ENCODE results near the gene SHC2. TPM values are rescaled to one million over a fixed set of nuclear protein-coding genes. Genes with fewer than 3 reads are reported as not detected.

Gene SHC2
- total and polyA plus RNA-seq, 4 donors: 11.2 to 23.1 (median 14.5) TPM

GRCh38 chr19:478236-478903 is 17.5 kb upstream of the SHC2 start:
- no peak overlapping the region for H3K4me3 ChIP-seq
- H3K36me3 ChIP-seq (ENCODE audit: control insufficient read depth in 4 of 4, insufficient read depth in 4 of 4, low read length in 4 of 4): no peaks in the 10 kb centered on the region
- WGBS, 2 donors: 71 to 76% methylated on average over 26 of the region's 26 CpGs
- no peak for ATAC-seq (ENCODE audit: insufficient read depth, low FRiP score)
- DNase-seq: peak in 1 of 3 donors; percentile 32
- no peak for TF ChIP-seq CTCF (IDR thresholded peaks at IDR 0.05; ENCODE audit: control extremely low read depth, extremely low read depth)
- no peak overlapping the region for H3K27ac ChIP-seq (ENCODE audit: low read depth in 1 of 2, low read length in 1 of 2)
- peaks cover 0 to 6% (median 2%) of the 10 kb centered on the region in 5 donors for H3K4me1 ChIP-seq (ENCODE audit: control insufficient read depth in 5 of 5, insufficient read depth in 5 of 5, low read length in 5 of 5)
- no peak overlapping the region for H3K9ac ChIP-seq (ENCODE audit: insufficient read depth in 1 of 2, low read length in 2 of 2)
- H3K27me3 ChIP-seq (ENCODE audit: control insufficient read depth in 3 of 3, insufficient read depth in 3 of 3, low read length in 2 of 3): no peaks in the 10 kb centered on the region
- H3K9me3 ChIP-seq (ENCODE audit: control insufficient read depth in 4 of 4, insufficient read depth in 3 of 4, low read length in 3 of 4): peaks cover 0 to 8% (median 3%) of the 10 kb centered on the region in 4 donors

DNA sequence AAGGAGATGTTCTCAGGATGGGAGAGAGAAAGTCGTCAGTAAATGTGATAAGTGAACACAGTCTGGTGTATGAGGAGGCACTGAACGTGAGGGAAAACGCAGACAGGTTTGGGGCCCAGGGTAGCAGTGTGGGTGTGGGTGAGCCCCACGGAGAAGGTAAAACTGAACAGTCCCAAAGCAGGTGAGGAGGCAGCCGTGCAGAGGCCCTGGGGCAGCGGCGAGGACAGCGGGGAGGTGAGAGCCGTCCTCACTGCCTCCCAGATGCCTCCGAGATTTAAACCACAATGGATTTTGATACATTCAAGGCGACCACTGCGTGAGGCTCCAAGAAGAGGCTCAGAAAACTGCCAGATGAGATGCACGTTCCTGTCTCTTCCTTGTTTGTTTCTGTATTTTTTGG is 14.5 kb upstream of the SHC2 start:
- H3K9ac ChIP-seq (ENCODE audit: insufficient read depth in 1 of 2, low read length in 2 of 2): no peak overlapping the region
- no peak overlapping the region for H3K4me3 ChIP-seq
- no peaks in the 10 kb centered on the region for H3K36me3 ChIP-seq (ENCODE audit: control insufficient read depth in 4 of 4, insufficient read depth in 4 of 4, low read length in 4 of 4)
- DNase-seq: no peak
- no peak for ATAC-seq (ENCODE audit: insufficient read depth, low FRiP score)
- H3K27me3 ChIP-seq (ENCODE audit: control insufficient read depth in 3 of 3, insufficient read depth in 3 of 3, low read length in 2 of 3): no peaks in the 10 kb centered on the region
- peaks cover 0 to 6% (median 2%) of the 10 kb centered on the region in 5 donors for H3K4me1 ChIP-seq (ENCODE audit: control insufficient read depth in 5 of 5, insufficient read depth in 5 of 5, low read length in 5 of 5)
- 83 to 84% methylated on average over 13 of the region's 13 CpGs for WGBS, 2 donors
- TF ChIP-seq CTCF (IDR thresholded peaks at IDR 0.05; ENCODE audit: control extremely low read depth, extremely low read depth): no peak
- H3K27ac ChIP-seq (ENCODE audit: low read depth in 1 of 2, low read length in 1 of 2): peak overlapping the region in 1 of 2 donors; percentile 34
- H3K9me3 ChIP-seq (ENCODE audit: control insufficient read depth in 4 of 4, insufficient read depth in 3 of 4, low read length in 3 of 4): peaks cover 0 to 2% (median under 1%) of the 10 kb centered on the region in 4 donors

DNA sequence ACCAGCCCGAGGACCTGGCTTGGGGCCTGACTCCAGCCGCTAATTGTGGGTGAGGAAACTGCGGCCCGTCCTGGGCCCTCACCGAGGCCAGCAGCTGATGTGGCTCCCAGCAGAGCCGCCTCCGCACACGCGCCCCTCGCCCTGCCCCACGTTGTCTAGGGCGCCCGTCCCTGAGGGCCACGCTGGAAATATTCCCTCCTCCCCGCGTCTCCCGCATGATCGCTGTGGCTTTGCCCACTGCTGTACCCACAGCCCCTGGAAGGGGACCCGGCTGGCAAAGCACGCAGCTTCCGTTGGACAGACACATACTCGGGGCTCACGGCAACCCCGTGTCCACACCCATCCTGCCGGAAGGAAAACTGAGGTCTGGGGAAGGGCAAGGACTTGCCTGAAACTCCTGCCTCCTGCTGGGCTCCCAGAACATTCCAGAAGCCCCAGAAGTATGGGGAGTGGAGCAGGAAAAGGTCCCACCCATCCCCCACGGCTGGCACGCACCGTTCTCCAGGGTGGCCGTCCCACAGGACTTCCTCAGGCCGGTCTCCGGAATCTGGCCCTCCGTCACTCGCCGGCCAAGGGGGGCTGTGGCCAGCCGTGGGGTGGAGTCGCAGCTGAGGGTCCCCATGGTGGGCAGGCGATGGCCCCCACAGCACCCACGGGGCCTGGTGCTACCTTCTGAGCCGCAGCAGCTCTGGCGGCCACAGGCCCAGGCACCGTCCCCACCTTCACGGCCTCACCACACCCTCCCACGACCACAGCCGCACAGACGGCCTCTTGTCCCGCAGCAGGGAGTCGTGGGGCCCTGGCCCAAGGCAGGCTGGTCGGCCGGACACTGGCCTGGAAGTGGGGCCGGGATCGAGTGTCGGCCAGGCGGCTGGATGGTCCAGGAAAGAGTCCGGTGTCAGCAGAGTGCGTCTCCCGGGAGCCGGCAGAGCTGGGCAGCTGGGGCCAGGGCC is 13.6 kb upstream of the SHC2 start:
- peak in 1 of 3 donors; percentile 19 for DNase-seq
- H3K27ac ChIP-seq (ENCODE audit: low read depth in 1 of 2, low read length in 1 of 2): peak overlapping the region in 1 of 2 donors; percentile 77
- TF ChIP-seq CTCF (IDR thresholded peaks at IDR 0.05; ENCODE audit: control extremely low read depth, extremely low read depth): no peak
- no peak overlapping the region for H3K9ac ChIP-seq (ENCODE audit: insufficient read depth in 1 of 2, low read length in 2 of 2)
- WGBS, 2 donors: 54 to 68% methylated on average over 55 to 57 of the region's 57 CpGs
- H3K4me3 ChIP-seq: no peak overlapping the region
- no peaks in the 10 kb centered on the region for H3K27me3 ChIP-seq (ENCODE audit: control insufficient read depth in 3 of 3, insufficient read depth in 3 of 3, low read length in 2 of 3)
- peaks cover 0 to 2% (median 0%) of the 10 kb centered on the region in 5 donors for H3K4me1 ChIP-seq (ENCODE audit: control insufficient read depth in 5 of 5, insufficient read depth in 5 of 5, low read length in 5 of 5)
- H3K36me3 ChIP-seq (ENCODE audit: control insufficient read depth in 4 of 4, insufficient read depth in 4 of 4, low read length in 4 of 4): no peaks in the 10 kb centered on the region
- no peak for ATAC-seq (ENCODE audit: insufficient read depth, low FRiP score)
- H3K9me3 ChIP-seq (ENCODE audit: control insufficient read depth in 4 of 4, insufficient read depth in 3 of 4, low read length in 3 of 4): no peaks in the 10 kb centered on the region

Data from lung (tissue), 12 donors.